ENCODE results near the gene TSPAN1. TPM values are rescaled to one million over a fixed set of nuclear protein-coding genes. Genes with fewer than 3 reads are reported as not detected.

TSPAN1 gene
- total and polyA plus RNA-seq, 8 donors, result 2.1 to 12.4 (median 6.4) TPM

GRCh38 chr1:46199233-46199749, 24.4 kb downstream of the TSPAN1 start:
- FAIRE-seq, result no peak
- 65 to 67% methylated on average over 3 of the region's 3 CpGs for WGBS, 2 donors
- no peak for TF ChIP-seq CTCF (IDR thresholded peaks at IDR 0.05)
- Histone ChIP-seq H3K9me3 (no peaks in the 10 kb centered on the region), H3K4me1 (peaks cover 0 to 13% (median 9%) of the 10 kb centered on the region in 3 donors), H3K27ac (no peak overlapping the region), H3K27me3 (no peaks in the 10 kb centered on the region), H3K36me3 (no peaks in the 10 kb centered on the region), H3K4me3 (peak overlapping the region in 2 of 4 donors; percentile 74 to 85)
- no peak for DNase-seq
- intact Hi-C loops (cut with DNase I), result no loop called here
- ATAC-seq, result no peak

- 74% methylated on average over 14 of the region's 14 CpGs for WGBS, 2 donors
- TF ChIP-seq CTCF (IDR thresholded peaks at IDR 0.05), result no peak
- no peak for ATAC-seq
- Histone ChIP-seq H3K4me1 (peaks cover 0 to 6% (median 0%) of the 10 kb centered on the region in 3 donors), H3K9me3 (no peaks in the 10 kb centered on the region), H3K4me3 (peak overlapping the region in 2 of 4 donors; percentile 35 to 47), H3K27ac (no peak overlapping the region), H3K36me3 (no peaks in the 10 kb centered on the region), H3K27me3 (no peaks in the 10 kb centered on the region)
- intact Hi-C loops (cut with DNase I), result no loop called here
- DNase-seq, result no peak
- FAIRE-seq, result no peak
Measured at GRCh38 chr1:46203738-46204405, 29.0 kb downstream of the TSPAN1 start.

- Histone ChIP-seq H3K27ac (no peak overlapping the region), H3K4me1 (peaks cover 0 to 2% (median 0%) of the 10 kb centered on the region in 3 donors), H3K4me3 (peak overlapping the region in 1 of 4 donors; percentile 47), H3K27me3 (no peaks in the 10 kb centered on the region), H3K9me3 (no peaks in the 10 kb centered on the region), H3K36me3 (no peaks in the 10 kb centered on the region)
- no peak for TF ChIP-seq CTCF (IDR thresholded peaks at IDR 0.05)
- intact Hi-C loops (cut with DNase I), result no loop called here
- 71 to 78% methylated on average over 5 of the region's 5 CpGs for WGBS, 2 donors
- ATAC-seq, result no peak
- FAIRE-seq, result no peak
- DNase-seq, result no peak
Measured at GRCh38 chr1:46204406-46204742, 29.5 kb downstream of the TSPAN1 start.

- no peak for FAIRE-seq
- WGBS, 2 donors, result 80 to 89% methylated on average over 3 of the region's 3 CpGs
Measured at GRCh38 chr1:46205141-46205540, 30.3 kb downstream of the TSPAN1 start.

More at GRCh38 chr1:46205141-46205540, 30.3 kb downstream of the TSPAN1 start:
- no peak for TF ChIP-seq CTCF (IDR thresholded peaks at IDR 0.05)
- intact Hi-C loops (cut with DNase I), result no loop called here
- no peaks in the 10 kb centered on the region for H3K9me3 ChIP-seq
- no peak overlapping the region for H3K4me3 ChIP-seq
- no peaks in the 10 kb centered on the region for H3K36me3 ChIP-seq
- no peak overlapping the region for H3K27ac ChIP-seq
- no peak for DNase-seq
- ATAC-seq, result no peak
- no peaks in the 10 kb centered on the region for H3K4me1 ChIP-seq
- no peaks in the 10 kb centered on the region for H3K27me3 ChIP-seq
